HG02852 (cell line): Measurements from ENCODE around the gene DPEP3.
"Not testable (repeated sequence)": the region's sequence is repeated elsewhere in the genome, so short reads cannot be mapped to it uniquely, and the experiment has no call there.

Experiments used
- ATAC-seq: cut with Tn5 transposase; IDR thresholded peaks from one replicate; pipeline ENCODE4 v1.9.1; 2021; ENCODE audit warnings: mild to moderate bottlenecking, moderate library complexity; ENCODE audit not compliant: unreplicated experiment

The DPEP3 gene

GRCh38 chr16:67994040-67994408, 13.7 kb upstream of the DPEP3 start:
- ATAC-seq = not testable (repeated sequence)

- peak; percentile 72 for ATAC-seq
These were observed 13.1 kb upstream of the DPEP3 start for GRCh38 chr16:67993207-67994039.

- ATAC-seq = peak; percentile 1
These were observed 12.4 kb upstream of the DPEP3 start for GRCh38 chr16:67992661-67993206.

- no peak for ATAC-seq
These were observed 9.7 kb upstream of the DPEP3 start for GRCh38 chr16:67990018-67990386.

- ATAC-seq = no peak
These were observed 9.2 kb upstream of the DPEP3 start for GRCh38 chr16:67989322-67990017.

GRCh38 chr16:67988675-67989074, 8.4 kb upstream of the DPEP3 start:
- no peak for ATAC-seq

GRCh38 chr16:67987460-67988160, 7.3 kb upstream of the DPEP3 start:
- no peak for ATAC-seq

GRCh38 chr16:67986949-67987348, 6.7 kb upstream of the DPEP3 start:
- no peak for ATAC-seq

GRCh38 chr16:67982011-67982696, 1.9 kb upstream of the DPEP3 start:
- ATAC-seq = no peak

- ATAC-seq = no peak
These were observed 2.7 kb downstream of the DPEP3 start for GRCh38 chr16:67977469-67978227.

- no peak for ATAC-seq
These were observed 3.3 kb downstream of the DPEP3 start for GRCh38 chr16:67977005-67977404.

GRCh38 chr16:67976205-67976604, 4.1 kb downstream of the DPEP3 start:
- no peak for ATAC-seq

GRCh38 chr16:67975321-67976105, 4.8 kb downstream of the DPEP3 start:
- ATAC-seq = peak; percentile 74

- not testable (repeated sequence) for ATAC-seq
These were observed 8.0 kb downstream of the DPEP3 start for GRCh38 chr16:67972285-67972684.

GRCh38 chr16:67971111-67971510, 9.2 kb downstream of the DPEP3 start:
- no peak for ATAC-seq

- ATAC-seq = no peak
These were observed 10.9 kb downstream of the DPEP3 start for GRCh38 chr16:67969254-67970039.

GRCh38 chr16:67968400-67969253, 11.7 kb downstream of the DPEP3 start, which contains the start of gene SLC12A4:
TSS of gene SLC12A4 (minus strand) at chr16:67968637. CDS start at chr16:67968553, 84 bp downstream.
- ATAC-seq = peak; percentile 68
